Central memory CD4-positive, alpha-beta T cell (primary cell): ENCODE measurements around the gene GXYLT2.
"Not testable (repeated sequence)": the region's sequence is repeated elsewhere in the genome, so short reads cannot be mapped to it uniquely, and the experiment has no call there.

Experiments used
- DNase-seq: peaks from one replicate; pipeline ENCODE4 v3.0.0; 2022

The GXYLT2 gene

DNA sequence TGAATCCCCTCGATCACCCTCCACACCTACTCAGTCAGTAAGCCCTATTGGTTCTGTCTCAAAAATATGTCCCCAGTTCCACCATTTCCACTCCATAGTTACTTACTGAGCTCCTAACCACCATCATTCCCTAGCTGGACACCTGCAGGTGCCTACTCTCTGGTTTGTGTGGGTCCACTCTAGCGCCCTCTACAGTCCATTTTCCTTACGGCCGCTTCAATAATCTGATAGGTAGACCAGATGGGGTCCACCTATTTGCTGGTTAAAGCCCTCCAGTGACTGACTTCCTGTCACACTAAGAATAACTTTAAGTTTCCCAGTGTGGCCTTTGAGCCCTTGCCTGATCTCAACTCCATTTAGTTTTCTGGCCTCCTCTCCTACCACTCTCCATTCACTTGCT lies 5.0 kb downstream of the GXYLT2 start:
- no peak for DNase-seq

DNA sequence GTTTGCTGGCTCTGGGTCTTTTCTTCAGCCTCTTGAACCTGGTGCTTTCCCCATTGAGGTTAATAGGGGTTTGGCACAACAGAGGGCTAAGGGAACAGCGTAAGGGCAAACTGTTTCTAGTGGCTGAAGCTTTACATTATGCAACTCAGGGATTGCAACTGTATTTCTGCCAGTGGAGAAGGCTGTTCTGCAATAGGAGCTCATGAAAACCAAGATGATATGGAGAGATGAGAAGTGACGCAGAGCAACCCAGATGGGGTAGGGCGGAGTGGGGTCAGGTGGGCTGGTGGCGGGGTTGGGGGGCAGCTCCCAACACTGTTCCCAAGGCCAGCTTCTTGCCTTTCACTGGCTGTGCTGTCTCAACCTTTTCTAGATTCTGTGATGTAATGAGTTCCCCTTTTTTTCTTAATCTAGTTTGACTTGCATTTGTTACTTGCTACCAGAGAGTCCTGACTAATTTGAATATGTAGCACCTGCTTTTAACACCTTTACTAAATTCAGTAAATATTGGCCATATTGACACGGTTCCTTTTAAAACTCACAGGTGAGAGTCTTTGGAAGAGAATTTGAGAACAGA lies 7.2 kb downstream of the GXYLT2 start:
- DNase-seq: no peak

DNA sequence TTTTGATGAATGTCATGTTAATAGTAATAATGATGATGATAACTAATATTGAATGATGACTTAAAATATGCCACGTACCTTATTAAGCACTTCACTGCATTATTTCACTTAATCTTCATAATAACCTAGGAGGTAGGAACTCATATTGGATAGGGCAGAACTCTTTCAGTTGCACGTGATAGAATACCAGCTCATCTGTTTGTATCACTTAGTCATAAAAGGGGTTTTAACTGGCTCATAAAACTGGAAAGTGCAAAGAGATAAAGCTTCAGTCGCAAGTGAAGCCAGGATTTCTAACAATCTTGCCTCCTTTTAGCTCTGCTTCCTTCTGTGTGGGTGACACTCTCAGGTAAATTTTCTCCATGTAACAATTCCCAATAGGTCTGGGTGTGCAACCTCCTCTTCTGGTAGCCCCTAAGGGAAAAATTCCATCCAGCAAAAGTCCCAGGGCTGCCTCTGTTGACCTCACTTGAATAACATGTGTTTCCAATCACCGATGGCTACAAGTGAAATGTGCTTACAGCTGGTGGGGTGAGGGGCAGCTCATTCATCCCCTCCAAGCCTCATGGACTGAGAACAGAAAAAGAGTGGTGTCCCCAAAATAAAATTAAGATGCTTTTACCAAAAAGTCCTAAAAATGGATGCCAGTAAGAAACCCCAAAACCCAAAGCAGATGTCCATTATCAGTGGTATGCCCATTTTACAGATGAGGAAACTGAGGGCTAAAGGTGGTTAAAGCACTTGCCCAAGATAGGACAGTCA lies 9.3 kb downstream of the GXYLT2 start:
- DNase-seq: no peak

DNA sequence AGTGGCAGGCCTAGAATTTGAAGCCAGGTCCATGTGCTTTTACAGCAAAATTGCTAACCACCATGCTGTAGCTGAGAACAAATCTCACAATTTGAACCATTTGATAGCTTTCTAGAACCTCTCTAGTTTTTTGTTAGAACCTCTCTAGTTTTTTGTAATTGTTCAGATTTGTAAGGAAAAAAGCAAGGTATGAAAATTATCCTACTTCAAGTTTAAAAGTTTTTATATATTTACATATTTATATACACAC lies 9.8 kb downstream of the GXYLT2 start:
- no peak for DNase-seq

DNA sequence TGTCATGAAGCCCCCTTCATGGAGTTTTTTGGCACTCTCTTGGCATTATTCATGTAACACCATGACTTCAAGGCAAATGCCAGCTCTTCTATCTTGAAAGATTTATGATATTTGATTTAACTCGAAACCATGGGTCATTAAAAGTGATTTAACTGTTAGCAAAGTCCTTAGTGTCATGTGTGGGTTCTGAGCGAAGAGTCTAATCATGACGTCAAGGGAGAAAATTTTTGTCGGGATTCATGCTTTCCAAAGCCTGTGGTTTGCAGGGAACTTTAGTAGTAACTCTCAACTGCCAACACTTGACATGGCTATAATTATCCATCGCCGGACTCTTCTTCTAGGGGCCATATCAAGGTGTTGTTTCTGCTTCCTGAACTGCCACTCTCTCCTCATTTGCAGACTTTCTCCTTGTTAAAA lies 11.5 kb downstream of the GXYLT2 start:
- DNase-seq: no peak

DNA sequence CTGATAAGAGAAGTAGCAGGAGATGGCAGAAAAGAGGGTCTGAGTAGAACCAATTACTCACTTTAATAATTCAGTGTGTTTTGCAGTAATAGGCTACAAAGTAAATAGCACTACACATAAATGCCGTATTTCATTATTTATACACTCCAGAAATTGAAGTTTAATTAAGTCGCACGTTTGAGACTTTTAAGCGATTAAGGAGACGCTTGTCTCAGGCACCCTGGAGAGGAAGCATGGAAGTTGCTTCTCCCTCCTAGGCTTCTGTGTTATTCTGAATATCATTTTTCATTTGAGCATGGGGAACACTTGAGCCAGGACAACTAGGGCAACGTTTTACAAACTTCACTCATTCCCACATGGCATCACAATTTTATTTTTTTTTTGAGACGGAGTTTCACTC lies 12.2 kb downstream of the GXYLT2 start:
- DNase-seq: no peak

DNA sequence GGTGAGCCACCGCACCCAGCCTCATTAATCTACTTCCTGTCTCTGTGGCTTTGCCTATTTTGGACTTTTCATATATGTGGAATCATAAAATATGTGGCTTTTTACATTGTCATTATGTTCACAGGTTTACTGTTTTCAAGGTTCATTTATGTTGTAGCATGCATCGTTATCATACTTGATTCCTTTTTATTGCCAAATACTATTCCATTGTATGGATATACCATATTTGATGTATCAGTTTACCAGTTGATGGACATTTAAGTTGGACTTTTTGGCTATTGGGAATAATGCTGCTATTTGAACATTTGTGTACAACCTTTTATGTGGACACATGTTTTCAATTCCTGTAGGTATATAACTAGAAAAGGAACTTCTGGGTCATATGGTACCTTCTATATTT lies 14.0 kb downstream of the GXYLT2 start:
- no peak for DNase-seq

DNA sequence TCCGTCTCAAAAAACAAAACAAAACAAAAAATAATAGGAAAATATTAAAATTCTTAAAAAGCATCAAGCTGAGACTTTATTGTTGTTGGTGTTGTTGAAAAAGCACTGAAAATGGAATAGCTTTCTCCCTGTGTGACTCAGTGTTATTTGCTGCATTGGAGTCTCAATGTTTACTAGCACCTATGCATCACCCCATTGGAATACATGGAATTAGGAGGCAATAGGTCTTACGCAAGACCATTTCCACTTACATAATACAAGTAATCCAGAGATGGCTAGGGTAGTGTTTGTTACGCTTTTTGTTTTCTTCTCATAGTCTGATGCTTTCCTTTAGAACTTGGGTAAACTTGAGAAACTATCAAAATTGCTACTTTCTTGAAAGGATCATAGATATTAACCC lies 15.2 kb downstream of the GXYLT2 start:
- DNase-seq: no peak

DNA sequence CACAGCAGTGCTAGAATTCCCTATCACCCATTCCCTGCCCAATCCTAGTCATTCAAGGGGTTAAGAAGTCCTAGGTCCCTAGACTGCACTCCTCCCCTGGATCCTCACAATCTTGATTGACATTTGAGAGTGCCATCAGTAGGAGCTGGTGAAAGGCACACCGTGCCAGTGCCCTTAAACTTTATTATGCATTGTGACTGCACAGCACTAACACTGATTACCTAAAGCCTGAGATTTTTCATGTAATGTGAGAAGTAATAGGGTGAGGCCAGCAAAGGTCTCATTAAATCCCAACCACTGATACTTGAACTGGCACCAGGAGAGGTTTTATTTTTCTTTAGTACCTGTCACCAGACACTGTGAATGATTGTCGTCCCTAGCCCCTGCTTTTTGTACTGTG lies 16.3 kb downstream of the GXYLT2 start:
- no peak for DNase-seq

DNA sequence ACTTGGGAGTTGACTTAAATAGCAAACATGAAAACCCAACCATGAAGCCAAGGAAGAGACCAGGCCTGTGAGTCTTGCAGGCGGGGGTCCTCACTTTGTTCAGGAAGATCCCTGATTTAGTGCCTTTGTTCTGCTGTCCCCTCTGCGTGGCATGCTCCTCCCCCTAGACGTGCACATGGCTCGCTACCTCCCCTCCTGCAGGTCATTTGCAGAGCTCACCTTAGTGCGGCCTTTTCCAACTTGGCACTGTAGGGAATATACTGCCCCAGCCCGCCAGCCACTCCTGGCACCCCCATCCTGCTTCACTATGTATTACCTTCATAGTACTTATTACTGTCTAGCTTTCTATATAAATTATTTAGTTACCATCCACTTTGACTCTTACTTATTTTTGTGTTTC lies 18.3 kb downstream of the GXYLT2 start:
- DNase-seq: no peak

DNA sequence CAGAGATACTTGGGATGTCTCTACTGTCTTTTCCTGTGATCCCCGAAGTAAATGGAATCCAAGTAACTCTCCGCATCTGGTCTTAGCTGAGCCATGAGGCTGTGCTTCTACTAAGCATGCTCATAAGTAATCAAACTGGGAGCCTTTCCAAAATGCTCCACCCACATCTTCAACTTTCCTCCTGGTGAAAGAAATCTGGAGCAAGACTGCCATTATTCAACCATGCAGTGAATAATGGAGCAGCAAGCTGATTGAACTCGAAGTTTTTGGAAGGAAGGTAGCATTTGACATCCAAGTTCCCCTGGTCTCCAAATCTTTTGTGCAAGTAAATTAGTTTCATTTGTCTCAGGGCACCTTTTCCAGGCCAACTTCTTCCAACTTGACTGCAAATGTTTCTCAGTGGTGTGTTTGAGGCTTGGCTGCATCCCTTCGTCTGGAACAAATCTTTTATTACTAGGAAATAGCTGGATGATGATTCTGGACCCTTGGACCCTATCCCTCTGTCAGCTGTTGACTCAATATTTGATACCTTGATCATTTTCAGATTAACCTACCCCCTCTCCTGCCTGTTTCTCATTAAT lies 19.4 kb downstream of the GXYLT2 start:
- DNase-seq: no peak

DNA sequence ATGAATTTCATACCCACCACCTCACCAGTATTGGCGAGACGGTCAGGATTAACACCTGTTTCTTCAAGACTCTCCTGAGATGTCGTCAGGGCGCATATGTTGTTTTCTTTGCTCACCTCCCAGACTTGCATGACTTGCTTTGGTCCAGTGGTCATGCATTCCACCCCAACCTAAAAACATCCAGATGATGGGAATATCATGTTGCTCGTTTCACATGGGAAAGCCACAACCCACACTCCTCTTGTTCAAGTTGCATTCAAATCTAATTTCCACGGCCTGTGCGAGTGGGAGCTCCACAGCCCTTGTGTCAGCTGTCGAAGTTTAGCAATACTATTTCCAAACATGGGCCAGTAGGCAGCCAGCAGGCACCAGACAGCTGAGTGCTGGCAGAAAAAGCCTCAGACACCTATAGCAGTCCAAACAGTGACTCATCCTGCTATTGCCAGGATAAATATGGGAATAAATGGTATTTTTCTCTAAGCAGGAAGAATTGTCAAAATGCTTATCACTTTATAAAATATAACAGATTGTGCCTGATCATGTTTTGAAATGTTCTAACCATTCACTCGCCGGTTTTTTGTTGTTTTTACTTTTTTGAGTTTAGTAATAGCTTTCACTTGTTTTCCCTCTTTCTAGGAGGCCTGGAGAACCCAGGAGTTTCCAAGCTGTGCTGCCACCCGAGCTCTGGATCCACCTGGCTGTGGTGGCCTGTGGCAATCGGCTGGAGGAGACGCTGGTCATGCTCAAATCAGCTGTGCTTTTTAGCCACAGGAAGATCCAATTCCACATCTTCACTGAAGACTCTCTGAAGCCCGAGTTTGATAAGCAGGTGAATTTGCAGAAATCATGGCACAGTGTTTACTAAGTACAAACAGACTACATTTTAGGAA lies 20.1 kb downstream of the GXYLT2 start:
- no peak for DNase-seq

DNA sequence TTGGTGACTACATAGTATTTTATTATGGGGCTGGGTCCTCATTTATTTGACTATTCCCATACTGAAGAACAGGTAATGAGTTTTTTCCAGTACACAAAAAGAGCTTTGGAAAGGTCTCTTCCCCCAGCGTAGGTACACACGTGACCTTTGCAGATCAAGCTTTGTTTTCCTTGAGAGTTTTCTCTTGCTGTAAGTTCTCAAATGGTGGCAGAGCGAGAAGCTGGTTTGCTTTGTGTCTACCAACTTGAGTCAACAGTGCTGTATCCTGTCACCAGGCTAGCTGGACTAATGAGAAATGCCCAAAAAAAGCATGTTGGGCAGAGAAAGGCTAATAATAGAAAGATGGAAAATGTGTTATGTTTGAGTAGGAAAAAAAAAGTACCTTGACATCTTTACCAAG lies 21.7 kb downstream of the GXYLT2 start:
- DNase-seq: no peak

DNA sequence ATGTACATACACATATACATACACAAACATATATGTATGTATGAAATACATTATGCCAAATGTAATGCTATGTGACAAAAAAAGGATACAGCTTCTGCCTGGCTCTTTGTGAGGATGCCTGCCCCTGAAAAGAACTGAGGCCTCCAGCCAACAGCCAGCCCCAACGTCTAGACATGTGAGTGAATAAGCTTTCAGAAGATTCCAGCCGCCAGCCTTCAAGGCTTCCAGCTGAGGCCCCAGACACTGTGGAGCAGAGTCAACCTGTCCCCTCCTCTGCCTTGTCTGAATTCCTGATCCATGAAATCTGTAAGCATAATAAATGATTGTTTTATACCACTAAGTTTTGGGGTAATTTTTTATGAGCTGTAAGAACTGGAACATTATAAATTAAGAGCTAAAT lies 24.7 kb downstream of the GXYLT2 start:
- DNase-seq: no peak

DNA sequence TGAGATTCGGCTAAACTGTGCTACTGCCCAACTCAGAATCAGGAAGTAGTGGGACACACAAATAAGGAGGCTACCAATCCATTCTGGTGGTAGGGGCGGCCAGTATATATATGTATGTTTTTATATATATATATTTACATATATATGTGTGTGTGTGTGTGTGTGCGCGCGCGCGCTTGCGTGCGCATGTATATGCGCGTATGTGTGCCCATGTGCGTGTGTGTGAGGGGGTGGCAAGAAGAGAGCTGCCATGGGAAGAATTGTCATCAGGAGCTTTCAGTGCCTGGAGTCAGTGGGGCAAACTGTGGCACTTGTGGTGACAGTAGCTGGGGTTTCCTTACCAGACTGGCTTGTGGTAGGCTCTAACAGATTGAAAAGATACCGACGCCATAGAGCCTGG lies 26.5 kb downstream of the GXYLT2 start:
- DNase-seq: no peak

DNA sequence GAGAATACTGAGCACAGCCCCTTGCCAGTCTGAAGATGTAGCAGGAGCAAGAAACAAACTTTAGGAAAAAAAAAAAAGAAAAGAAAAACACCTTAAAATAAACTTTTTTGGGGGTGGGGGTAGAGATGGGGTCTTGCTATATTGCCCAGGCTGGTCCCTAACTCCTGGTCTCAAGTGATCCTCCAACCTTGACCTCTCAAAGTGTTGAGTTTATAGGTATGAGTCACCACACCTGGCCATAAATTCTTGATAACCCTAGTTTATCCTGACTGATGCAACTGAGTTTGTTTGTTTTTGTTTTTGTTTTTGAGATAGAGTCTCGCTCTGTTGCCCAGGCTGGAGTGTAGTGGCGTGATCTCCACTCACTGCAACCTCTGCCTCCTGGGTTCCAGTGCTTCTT lies 28.4 kb downstream of the GXYLT2 start:
- no peak for DNase-seq

DNA sequence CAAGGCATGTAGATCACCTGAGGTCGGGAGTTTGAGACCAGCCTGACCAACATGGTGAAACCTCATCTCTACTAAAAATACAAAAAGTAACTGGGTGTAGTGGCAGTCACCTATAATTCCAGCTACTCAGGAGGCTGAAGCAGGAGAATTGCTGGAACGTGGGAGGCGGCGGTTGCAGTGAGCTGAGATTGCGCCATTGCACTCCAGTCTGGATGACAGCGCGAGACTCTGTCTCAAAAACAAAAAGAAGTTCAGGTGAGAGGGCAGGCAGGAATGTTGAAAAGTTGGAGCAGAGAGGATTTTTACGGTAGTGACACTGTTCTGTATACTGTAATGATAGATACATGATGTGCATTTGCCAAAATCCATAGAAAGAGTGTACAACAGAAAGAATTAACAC lies 31.7 kb downstream of the GXYLT2 start:
- no peak for DNase-seq

DNA sequence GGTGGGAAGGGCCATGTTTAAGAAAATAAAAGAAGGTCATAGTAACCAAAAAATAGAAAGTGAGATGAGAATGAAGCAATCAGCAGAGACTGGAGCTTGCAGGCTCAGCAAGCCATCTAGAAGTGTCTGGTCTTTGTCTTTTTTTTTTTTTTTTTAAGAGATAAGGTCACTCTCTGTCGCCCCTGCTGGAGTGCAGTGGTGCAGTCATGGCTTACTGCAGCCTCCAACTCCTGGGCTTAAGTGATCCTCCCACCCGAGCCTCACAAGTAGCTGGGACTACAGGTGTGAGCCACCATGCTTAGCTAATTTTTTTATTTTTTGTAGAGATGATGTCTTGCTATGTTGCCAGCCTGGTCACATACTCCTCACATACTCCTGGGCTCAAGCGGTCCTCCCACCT lies 36.2 kb downstream of the GXYLT2 start:
- no peak for DNase-seq

DNA sequence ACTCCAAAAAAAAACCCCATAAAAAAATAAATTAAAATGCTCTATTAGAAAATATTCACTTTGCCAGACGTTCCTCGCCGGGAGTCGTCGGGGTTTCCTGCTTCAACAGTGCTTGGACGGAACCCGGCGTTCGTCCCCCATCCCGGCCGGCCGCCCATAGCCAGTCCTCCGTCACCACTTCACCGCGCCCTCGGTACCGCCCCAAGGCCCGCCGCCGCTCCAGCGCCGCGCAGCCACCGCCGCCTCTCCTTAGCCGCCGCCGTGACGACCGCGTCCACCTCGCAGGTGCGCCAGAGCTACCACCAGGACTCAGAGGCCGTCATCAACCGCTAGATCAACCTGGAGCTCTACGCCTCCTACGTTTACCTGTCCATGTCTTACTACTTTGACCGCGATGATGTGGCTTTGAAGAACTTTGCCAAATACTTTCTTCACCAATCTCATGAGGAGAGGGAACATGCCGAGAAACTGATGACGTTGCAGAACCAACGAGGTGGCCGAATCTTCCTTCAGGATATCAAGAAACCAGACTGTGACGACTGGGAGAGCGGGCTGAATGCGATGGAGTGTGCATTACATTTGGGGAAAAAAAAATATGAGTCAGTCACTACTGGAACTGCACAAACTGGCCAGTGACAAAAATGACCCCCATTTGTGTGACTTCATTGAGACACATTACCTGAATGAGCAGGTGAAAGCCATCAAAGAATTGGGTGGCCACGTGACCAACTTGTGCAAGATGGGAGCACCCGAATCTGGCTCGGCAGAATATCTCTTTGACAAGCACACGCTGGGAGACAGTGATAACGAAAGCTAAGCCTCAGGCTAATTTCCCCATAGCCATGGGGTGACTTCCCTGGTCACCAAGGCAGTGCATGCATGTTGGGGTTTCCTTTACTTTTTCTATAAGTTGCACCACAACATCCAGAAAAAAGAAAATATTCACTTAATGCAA lies 41.2 kb downstream of the GXYLT2 start:
- not testable (repeated sequence) for DNase-seq

DNA sequence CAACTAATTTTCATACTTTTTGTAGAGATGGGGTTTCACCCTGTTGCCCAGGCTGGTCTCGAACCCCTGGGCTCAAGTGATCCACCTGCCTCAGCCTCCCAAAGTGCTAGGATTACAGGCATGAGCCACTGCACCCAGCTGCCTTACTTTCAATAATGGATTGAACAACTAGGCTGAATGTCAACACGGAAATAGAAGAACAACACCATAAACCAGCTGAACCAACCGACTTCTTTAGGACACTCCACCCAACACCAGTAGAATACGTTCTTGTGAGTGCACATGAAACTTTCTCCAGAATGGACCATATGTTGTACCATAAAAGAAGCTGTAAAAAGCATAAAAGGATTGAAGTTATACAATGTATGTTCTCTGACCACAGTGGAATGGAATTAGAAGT lies 42.9 kb downstream of the GXYLT2 start:
- no peak for DNase-seq

DNA sequence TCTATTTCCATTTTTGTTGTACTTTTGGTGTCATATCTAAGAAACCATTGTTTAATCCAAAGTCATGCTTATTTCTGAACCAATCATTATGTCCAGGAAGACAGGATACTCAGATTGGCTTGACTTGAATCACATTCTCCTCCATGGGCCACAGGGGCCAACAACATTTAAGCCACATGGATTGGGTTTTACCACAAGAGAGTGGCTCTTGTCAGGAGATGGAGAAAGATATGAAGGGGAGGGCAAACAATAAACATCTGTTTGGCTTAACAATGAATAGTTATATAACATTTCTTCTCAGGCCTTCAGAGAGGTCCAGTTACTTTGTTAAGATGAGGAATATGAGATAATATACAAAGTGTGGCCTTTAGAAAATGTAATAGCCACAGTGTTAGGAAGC lies 44.6 kb downstream of the GXYLT2 start:
- DNase-seq: no peak

DNA sequence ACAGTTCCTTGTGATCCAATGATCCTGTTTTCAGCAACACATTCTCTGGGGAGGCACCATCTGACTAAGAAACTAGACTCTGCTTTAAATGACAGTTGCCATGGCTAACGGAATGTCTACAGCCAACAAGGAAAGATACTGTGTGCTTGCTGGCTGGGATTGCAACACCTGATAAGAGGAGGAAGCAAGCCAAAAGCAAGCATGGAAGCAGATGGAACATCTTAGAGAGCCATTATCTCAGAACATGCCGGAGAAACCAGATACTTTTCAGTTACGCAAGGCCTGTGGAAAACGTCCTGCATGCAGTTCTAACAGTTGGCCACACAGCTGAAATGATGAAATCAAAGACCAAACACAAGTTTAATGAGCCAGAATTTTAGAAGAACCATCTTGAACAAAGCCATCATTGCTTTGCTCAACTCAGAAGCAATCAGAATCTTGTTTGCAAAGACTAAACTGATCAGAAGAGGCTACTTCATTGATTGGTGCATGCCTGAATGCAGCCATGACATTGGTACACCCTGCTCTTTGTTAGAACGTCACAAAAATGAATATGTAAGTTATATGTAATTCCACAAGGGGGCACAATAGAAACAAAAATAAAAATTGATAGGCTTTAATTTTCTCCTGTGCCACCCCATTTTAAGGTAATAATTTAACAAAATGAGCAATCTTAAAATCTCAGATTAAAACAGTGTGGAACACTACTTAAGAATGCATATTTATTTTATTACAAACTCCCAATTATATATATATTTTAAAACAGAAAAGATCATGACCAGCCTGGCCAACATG lies 50.8 kb downstream of the GXYLT2 start:
- DNase-seq: peak; percentile 58
